Measurements from ENCODE around the gene PDZD7. TPM values are rescaled to one million over a fixed set of nuclear protein-coding genes. Genes with fewer than 3 reads are reported as not detected.

Gene PDZD7
- total RNA-seq, 4 donors from 2014 or later: 0.84 to 2.4 (median 1.9) TPM

DNA sequence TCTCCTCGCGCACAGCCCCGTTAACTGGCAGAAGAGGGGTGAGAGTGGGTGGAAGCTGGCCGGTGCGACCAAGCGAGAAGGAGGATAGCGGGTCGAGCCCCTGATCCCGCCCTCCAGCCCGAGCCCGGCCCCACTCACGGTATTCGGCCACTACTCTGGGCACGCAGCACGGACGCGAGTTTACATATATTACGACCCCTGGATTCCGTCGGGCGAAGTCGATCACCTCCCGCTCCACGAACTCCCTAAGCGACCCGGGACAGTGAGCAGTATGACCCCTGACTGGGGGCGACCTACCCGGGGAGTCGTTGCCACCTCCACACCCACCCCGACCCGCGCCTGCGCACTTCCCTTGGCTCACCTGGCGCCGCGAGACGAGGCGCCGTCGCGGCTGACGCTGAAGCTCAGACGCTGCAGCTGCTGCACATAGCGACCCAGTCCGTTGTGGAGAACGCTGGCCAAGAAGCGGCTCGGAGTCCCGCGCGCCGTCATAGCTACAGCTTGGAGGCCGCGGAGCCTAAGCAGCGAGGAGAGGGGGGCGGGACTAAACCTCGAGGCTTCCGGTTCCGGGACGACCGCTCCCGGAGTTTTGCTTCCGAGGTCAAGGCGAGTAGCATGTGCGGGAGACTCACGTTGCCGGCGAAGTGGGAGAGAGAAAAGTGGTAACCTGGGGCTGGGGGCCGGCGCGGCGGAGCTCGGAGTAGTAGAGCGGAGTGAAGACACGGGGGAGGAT lies 43.8 kb downstream of the PDZD7 start, which contains the start of the genes MRPL43 and TWNK:
TSS of gene MRPL43 (minus strand) at position 546 of the 733 bp plus-strand sequence. CDS start at position 492, 54 bp downstream.
TSS of gene TWNK (plus strand) at position 592 of the 733 bp plus-strand sequence. CDS start 668 bp downstream, outside the sequence.
- Histone ChIP-seq H3K36me3 (peaks cover 0 to 68% (median 0%) of the 10 kb centered on the region in 3 donors), H3K4me1 (peaks cover 0 to 48% (median 18%) of the 10 kb centered on the region in 4 donors), H3K4me3 (peak within 1 kb of the TSS; percentile 65 to 99 (median 94)), H3K9me3 (no peaks in the 10 kb centered on the region), H3K27me3 (no peaks in the 10 kb centered on the region), H3K27ac (peak within 1 kb of the TSS; percentile 41 to 87 (median 83))
- TF ChIP-seq POLR2A (IDR thresholded peaks at IDR 0.05) (peak in 1 of 2 donors; percentile 48), EP300 (IDR thresholded peaks at IDR 0.05) (peak; percentile 70 to 88)
- TF ChIP-seq, protein P1, sequence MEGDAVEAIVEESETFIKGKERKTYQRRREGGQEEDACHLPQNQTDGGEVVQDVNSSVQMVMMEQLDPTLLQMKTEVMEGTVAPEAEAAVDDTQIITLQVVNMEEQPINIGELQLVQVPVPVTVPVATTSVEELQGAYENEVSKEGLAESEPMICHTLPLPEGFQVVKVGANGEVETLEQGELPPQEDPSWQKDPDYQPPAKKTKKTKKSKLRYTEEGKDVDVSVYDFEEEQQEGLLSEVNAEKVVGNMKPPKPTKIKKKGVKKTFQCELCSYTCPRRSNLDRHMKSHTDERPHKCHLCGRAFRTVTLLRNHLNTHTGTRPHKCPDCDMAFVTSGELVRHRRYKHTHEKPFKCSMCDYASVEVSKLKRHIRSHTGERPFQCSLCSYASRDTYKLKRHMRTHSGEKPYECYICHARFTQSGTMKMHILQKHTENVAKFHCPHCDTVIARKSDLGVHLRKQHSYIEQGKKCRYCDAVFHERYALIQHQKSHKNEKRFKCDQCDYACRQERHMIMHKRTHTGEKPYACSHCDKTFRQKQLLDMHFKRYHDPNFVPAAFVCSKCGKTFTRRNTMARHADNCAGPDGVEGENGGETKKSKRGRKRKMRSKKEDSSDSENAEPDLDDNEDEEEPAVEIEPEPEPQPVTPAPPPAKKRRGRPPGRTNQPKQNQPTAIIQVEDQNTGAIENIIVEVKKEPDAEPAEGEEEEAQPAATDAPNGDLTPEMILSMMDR (IDR thresholded peaks at IDR 0.05): no peak
- 0% methylated on average over 37 to 43 of the region's 75 CpGs for WGBS, 2 donors
- DNase-seq (ENCODE audit: low spot score in 2 of 2): peak; percentile 64 to 78

GRCh38 chr10:100986623-100986951 lies 44.3 kb downstream of the PDZD7 start:
- DNase-seq (ENCODE audit: low spot score in 2 of 2): no peak
- Histone ChIP-seq H3K9me3 (no peaks in the 10 kb centered on the region), H3K27me3 (no peaks in the 10 kb centered on the region), H3K4me3 (peak overlapping the region; percentile 65 to 99 (median 94)), H3K4me1 (peaks cover 0 to 48% (median 18%) of the 10 kb centered on the region in 4 donors), H3K27ac (peak overlapping the region; percentile 41 to 87 (median 83)), H3K36me3 (peaks cover 0 to 68% (median 0%) of the 10 kb centered on the region in 3 donors)
- TF ChIP-seq POLR2A (IDR thresholded peaks at IDR 0.05): no peak
- TF ChIP-seq EP300 (IDR thresholded peaks at IDR 0.05): no peak
- TF ChIP-seq, protein P1 (IDR thresholded peaks at IDR 0.05): no peak
- whole genome bisulfite sequencing, 2 donors: 12 to 19% methylated on average over 10 to 15 of the region's 17 CpGs

- peak in 1 of 2 donors; percentile 64 for TF ChIP-seq EP300 (IDR thresholded peaks at IDR 0.05)
- TF ChIP-seq, protein P1 (IDR thresholded peaks at IDR 0.05): no peak
- no peak for DNase-seq (ENCODE audit: low spot score in 2 of 2)
- H3K36me3 ChIP-seq: peaks cover 0 to 68% (median 0%) of the 10 kb centered on the region in 3 donors
These were observed 45.6 kb downstream of the PDZD7 start for GRCh38 chr10:100985336-100985735.

GRCh38 chr10:100984672-100985177 lies 46.2 kb downstream of the PDZD7 start:
- Histone ChIP-seq H3K27me3 (no peaks in the 10 kb centered on the region), H3K9me3 (no peaks in the 10 kb centered on the region), H3K36me3 (peaks cover 0 to 68% (median 0%) of the 10 kb centered on the region in 3 donors), H3K27ac (peak overlapping the region; percentile 29 to 87 (median 54)), H3K4me3 (no peak overlapping the region), H3K4me1 (peaks cover 0 to 44% (median 18%) of the 10 kb centered on the region in 4 donors)
- TF ChIP-seq, protein P1 (IDR thresholded peaks at IDR 0.05): no peak
- DNase-seq (ENCODE audit: low spot score in 2 of 2): no peak
- WGBS, 2 donors: 60 to 83% methylated on average over 2 of the region's 2 CpGs

More at GRCh38 chr10:100985336-100985735, 45.6 kb downstream of the PDZD7 start:
- Histone ChIP-seq H3K9me3 (no peaks in the 10 kb centered on the region), H3K4me3 (no peak overlapping the region), H3K27me3 (no peaks in the 10 kb centered on the region), H3K4me1 (peaks cover 0 to 48% (median 18%) of the 10 kb centered on the region in 4 donors), H3K27ac (peak overlapping the region in 3 of 4 donors; percentile 29 to 87 (median 85))
- WGBS, 2 donors: 41 to 42% methylated on average over 5 of the region's 5 CpGs
